GM12878 (cell line): ENCODE data around the gene WDFY1.

ENCODE experiments used
- BACH1 ChIP-seq: fragments of 450-650 bp; IDR thresholded peaks from 2 replicates; pipeline ENCODE4 v1.6.1; 2017; ENCODE audit warnings: mild to moderate bottlenecking, borderline replicate concordance
- BCL11A ChIP-seq: IDR thresholded peaks from 2 replicates; pipeline ENCODE4 v1.6.1; 2011; ENCODE audit warnings: low read depth, low read length
- CTCF ChIP-seq, 3 experiments: IDR thresholded peaks in 2 of 3; conservative IDR thresholded peaks in 1 of 3; 2 replicates each; pipeline ENCODE4 v1.5.1; 2011; ENCODE audit warnings: low read depth in 3 of 3, low read length in 3 of 3, mild to moderate bottlenecking in 3 of 3, control low read depth in 2 of 3, moderate library complexity in 2 of 3, inconsistent platforms in 1 of 3, mixed read lengths in 1 of 3; ENCODE audit not compliant: control insufficient read depth in 2 of 3, insufficient read depth in 1 of 3; ENCODE audit errors: extremely low read depth in 1 of 3
- E2F8 ChIP-seq: fragments of 450-650 bp; IDR thresholded peaks from 2 replicates; pipeline ENCODE4 v1.6.1; 2018; ENCODE audit warnings: mild to moderate bottlenecking, low read depth, moderate library complexity; ENCODE audit not compliant: partially characterized antibody
- EGR1 ChIP-seq, 2 experiments: IDR thresholded peaks; 1 replicate in 1 of 2; 2 replicates in 1 of 2; pipeline ENCODE4 v1.6.1; 2011 to 2012; ENCODE audit warnings: low read depth in 2 of 2, low read length in 2 of 2, borderline replicate concordance in 1 of 2, mild to moderate bottlenecking in 1 of 2, moderate library complexity in 1 of 2
- ELK1 ChIP-seq: IDR thresholded peaks from 2 replicates; pipeline ENCODE4 v1.6.1; 2012; ENCODE audit warnings: low read depth, low read length, improper control_type of control experiment
- KAT2A ChIP-seq: conservative IDR thresholded peaks from 2 replicates; pipeline ENCODE4 v1.6.1; 2011; ENCODE audit warnings: low read depth, low read length; ENCODE audit not compliant: control insufficient read depth
- POLR2A ChIP-seq: IDR thresholded peaks from 2 replicates; pipeline ENCODE4 v1.6.1; 2011; ENCODE audit warnings: low read depth, mild to moderate bottlenecking, low read length
- POLR2AphosphoS5 ChIP-seq: IDR thresholded peaks from 2 replicates; pipeline ENCODE4 v1.6.1; 2011; ENCODE audit warnings: mild to moderate bottlenecking, low read length, inconsistent platforms
- TCF3 ChIP-seq: IDR thresholded peaks from 2 replicates; pipeline ENCODE4 v1.6.1; 2012; ENCODE audit warnings: low read depth, mild to moderate bottlenecking, low read length, borderline replicate concordance; ENCODE audit not compliant: insufficient read depth
- YY1 ChIP-seq: IDR thresholded peaks from 2 replicates; pipeline ENCODE4 v1.6.1; 2011; ENCODE audit warnings: low read depth, mild to moderate bottlenecking, low read length
- ZNF217 ChIP-seq: fragments of 450-650 bp; IDR thresholded peaks from 2 replicates; pipeline ENCODE4 v1.6.1; 2017; ENCODE audit warnings: antibody characterized with exemption, mild to moderate bottlenecking
- ZNF274 ChIP-seq: IDR thresholded peaks from one replicate; pipeline ENCODE4 v1.8.0; 2011; ENCODE audit not compliant: insufficient read length, insufficient read depth

GRCh38 chr2:223944703-223945531 lies at the start of gene WDFY1:
- no peak for TF ChIP-seq ZNF274
- TF ChIP-seq ZNF217 = peak; percentile 49; the same call in 1 of the 2 replicates
- TF ChIP-seq E2F8 = no peak
- TF ChIP-seq POLR2A = peak; percentile 98
- peak; percentile 78 for TF ChIP-seq POLR2AphosphoS5
- no peak for TF ChIP-seq CTCF (IDR thresholded peaks at IDR 0.05 in 2 of 3, conservative IDR thresholded peaks at IDR 0.05 in 1 of 3; ENCODE audit: control insufficient read depth in 2 of 3, extremely low read depth in 1 of 3, insufficient read depth in 1 of 3, low read depth in 3 of 3, low read length in 3 of 3)
- TF ChIP-seq TCF3 = peak; percentile 37; the same call in 1 of the 2 replicates
- peak; percentile 31; the same call in 1 of the 2 replicates for TF ChIP-seq ELK1
- TF ChIP-seq BACH1 = peak; percentile 54; the same call in 1 of the 2 replicates
- TF ChIP-seq KAT2A = no peak
- TF ChIP-seq BCL11A = no peak
- peak in 1 of 2 experiments; percentile 65; a peak in 2 of 3 replicates for TF ChIP-seq EGR1 (IDR thresholded peaks at IDR 0.05; ENCODE audit: borderline replicate concordance in 1 of 2, low read depth in 2 of 2, low read length in 2 of 2)
- peak; percentile 95 for TF ChIP-seq YY1
